ENCODE measurements around the gene STX16.

GRCh38 chr20:58665606-58666005 is 14.5 kb downstream of the STX16 start:
- TF ChIP-seq ZBTB7A (IDR thresholded peaks at IDR 0.05; ENCODE audit: low read depth) = no peak
- no peak for TF ChIP-seq USF1 (IDR thresholded peaks at IDR 0.05)
